ENCODE measurements around the gene HIF3A.

DNA sequence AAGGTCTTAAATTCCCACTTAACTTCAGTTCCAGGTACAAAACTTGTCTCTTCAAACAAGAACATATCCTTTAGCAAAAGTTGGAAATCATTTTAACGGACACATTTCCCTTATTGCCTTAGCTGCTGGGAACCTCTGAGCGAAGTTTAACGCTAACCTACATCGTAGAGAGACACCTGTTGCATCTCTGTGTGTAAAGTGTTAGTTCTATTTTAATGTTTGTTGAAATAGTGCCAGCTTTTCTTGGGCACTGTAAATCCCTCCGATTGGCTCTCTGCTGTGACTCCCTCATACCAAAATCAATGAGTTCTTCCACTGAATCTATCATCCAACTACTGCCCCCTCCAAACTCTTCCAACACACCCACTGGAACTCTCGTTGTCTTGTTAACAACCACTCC, 2.3 kb upstream of the HIF3A start:
- TF ChIP-seq, protein P1, sequence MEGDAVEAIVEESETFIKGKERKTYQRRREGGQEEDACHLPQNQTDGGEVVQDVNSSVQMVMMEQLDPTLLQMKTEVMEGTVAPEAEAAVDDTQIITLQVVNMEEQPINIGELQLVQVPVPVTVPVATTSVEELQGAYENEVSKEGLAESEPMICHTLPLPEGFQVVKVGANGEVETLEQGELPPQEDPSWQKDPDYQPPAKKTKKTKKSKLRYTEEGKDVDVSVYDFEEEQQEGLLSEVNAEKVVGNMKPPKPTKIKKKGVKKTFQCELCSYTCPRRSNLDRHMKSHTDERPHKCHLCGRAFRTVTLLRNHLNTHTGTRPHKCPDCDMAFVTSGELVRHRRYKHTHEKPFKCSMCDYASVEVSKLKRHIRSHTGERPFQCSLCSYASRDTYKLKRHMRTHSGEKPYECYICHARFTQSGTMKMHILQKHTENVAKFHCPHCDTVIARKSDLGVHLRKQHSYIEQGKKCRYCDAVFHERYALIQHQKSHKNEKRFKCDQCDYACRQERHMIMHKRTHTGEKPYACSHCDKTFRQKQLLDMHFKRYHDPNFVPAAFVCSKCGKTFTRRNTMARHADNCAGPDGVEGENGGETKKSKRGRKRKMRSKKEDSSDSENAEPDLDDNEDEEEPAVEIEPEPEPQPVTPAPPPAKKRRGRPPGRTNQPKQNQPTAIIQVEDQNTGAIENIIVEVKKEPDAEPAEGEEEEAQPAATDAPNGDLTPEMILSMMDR (IDR thresholded peaks at IDR 0.05) = no peak
- no peak for TF ChIP-seq POLR2A (IDR thresholded peaks at IDR 0.05)

Measured in esophagus squamous epithelium (tissue), 4 donors.